Parathyroid adenoma (tissue), 2 donors: Measurements from ENCODE around the gene POU6F2.

ENCODE experiments used
- H2AFZ ChIP-seq: fragments of 300-600 bp; sonication (generic); one replicate; pipeline ENCODE4 v1.7.0; 2017; ENCODE audit warnings: antibody characterized with exemption, mild to moderate bottlenecking
- H3K27ac ChIP-seq: fragments of 300-600 bp; sonication (generic); one replicate; pipeline ENCODE4 v1.7.0; 2017
- H3K27me3 ChIP-seq: fragments of 300-600 bp; sonication (generic); one replicate; pipeline ENCODE4 v1.7.0; 2017; ENCODE audit warnings: low read length; ENCODE audit not compliant: control insufficient read depth, insufficient read depth
- H3K36me3 ChIP-seq: fragments of 300-600 bp; sonication (generic); one replicate; pipeline ENCODE4 v1.7.0; 2017; ENCODE audit warnings: low read length; ENCODE audit not compliant: control insufficient read depth, insufficient read depth
- H3K4me1 ChIP-seq: fragments of 300-600 bp; sonication (generic); one replicate; pipeline ENCODE4 v1.7.0; 2017; ENCODE audit warnings: control low read depth
- H3K4me2 ChIP-seq: fragments of 300-600 bp; sonication (generic); one replicate; pipeline ENCODE4 v1.7.0; 2017; ENCODE audit warnings: low read length
- H3K4me3 ChIP-seq: fragments of 300-600 bp; sonication (generic); one replicate; pipeline ENCODE4 v1.7.0; 2017; ENCODE audit warnings: low read depth, low read length
- H3K79me2 ChIP-seq: fragments of 300-600 bp; sonication (generic); one replicate; pipeline ENCODE4 v1.7.0; 2017; ENCODE audit warnings: control low read depth
- H3K9ac ChIP-seq: fragments of 300-600 bp; sonication (generic); one replicate; pipeline ENCODE4 v1.7.0; 2017; ENCODE audit warnings: mild to moderate bottlenecking
- H3K9me3 ChIP-seq: fragments of 300-600 bp; sonication (generic); one replicate; pipeline ENCODE4 v1.7.0; 2017; ENCODE audit warnings: low read length; ENCODE audit not compliant: control insufficient read depth
- TF ChIP-seq, protein P1 (sequence below): fragments of 300-600 bp; sonication (generic); IDR thresholded peaks from one replicate; pipeline ENCODE4 v1.7.0; 2017; ENCODE audit warnings: antibody characterized with exemption, mild to moderate bottlenecking
- donor health status: primary hyperparathyroidism.

Gene POU6F2

DNA sequence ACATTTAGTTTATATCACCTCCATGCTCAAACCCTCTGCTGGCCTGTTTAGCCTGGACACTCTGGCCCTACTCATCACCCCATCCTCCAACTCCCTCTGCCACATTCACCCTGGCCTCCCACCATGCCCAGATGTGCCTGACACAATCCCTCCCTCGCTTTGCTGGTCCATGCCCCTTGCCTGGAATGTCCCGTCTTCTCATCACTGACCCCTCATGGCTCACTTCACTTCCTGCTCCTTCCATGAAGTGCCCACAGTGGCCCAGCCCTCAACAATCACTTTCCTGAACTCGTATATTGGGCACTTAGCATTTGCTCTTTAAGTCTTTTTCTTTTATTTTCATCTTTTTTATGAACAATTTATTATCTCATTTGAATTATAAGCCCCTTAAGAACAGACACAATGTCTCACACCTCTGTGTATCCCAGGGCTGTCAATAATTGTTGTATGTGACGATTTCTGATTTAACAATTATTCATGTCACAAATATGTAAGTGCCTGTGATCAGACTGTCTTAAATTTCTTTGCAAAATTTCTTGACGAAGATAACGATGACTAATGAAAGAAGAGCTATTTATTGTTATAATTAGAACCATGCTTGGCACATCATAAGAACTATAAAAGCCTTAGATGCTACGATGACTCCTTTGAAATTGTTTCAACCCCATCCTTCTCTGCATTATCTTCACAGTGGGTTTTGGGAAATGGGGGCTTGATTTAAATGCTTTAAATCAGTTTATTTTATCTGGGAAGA lies 378.6 kb downstream of the POU6F2 start:
- H2AFZ ChIP-seq, result no peak overlapping the region

DNA sequence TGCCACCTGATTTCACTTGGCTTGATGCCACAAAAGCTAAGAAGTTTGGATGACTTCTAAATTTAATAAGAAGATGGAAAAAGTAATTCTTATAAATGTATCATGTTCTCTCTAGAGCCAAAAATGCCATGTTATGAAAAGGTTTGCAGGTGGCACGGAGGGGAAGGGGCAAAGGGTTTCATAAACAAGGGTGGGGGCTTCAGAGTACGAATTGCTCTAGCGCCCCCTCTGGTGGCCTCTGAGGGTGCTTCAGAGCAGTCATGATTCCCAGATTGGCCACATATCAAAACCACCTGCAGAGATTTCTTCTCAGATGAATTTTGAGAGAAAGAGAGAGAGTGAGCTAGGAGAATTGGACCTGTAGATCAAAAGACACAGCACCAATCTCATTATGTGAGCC lies 379.9 kb downstream of the POU6F2 start:
- Histone ChIP-seq H3K9me3 (no peaks in the 10 kb centered on the region), H3K79me2 (no peaks in the 10 kb centered on the region), H3K36me3 (no peaks in the 10 kb centered on the region), H3K4me3 (no peak overlapping the region), H3K4me1 (no peaks in the 10 kb centered on the region), H3K4me2 (no peak overlapping the region), H3K27me3 (no peaks in the 10 kb centered on the region), H3K27ac (no peak overlapping the region), H2AFZ (no peak overlapping the region), H3K9ac (no peak overlapping the region)
- TF ChIP-seq, protein P1, sequence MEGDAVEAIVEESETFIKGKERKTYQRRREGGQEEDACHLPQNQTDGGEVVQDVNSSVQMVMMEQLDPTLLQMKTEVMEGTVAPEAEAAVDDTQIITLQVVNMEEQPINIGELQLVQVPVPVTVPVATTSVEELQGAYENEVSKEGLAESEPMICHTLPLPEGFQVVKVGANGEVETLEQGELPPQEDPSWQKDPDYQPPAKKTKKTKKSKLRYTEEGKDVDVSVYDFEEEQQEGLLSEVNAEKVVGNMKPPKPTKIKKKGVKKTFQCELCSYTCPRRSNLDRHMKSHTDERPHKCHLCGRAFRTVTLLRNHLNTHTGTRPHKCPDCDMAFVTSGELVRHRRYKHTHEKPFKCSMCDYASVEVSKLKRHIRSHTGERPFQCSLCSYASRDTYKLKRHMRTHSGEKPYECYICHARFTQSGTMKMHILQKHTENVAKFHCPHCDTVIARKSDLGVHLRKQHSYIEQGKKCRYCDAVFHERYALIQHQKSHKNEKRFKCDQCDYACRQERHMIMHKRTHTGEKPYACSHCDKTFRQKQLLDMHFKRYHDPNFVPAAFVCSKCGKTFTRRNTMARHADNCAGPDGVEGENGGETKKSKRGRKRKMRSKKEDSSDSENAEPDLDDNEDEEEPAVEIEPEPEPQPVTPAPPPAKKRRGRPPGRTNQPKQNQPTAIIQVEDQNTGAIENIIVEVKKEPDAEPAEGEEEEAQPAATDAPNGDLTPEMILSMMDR, result no peak

More for the DNA sequence above, 378.6 kb downstream of the POU6F2 start:
- Histone ChIP-seq H3K9ac (no peak overlapping the region), H3K36me3 (no peaks in the 10 kb centered on the region), H3K4me1 (no peaks in the 10 kb centered on the region), H3K9me3 (no peaks in the 10 kb centered on the region), H3K27ac (no peak overlapping the region), H3K4me2 (no peak overlapping the region), H3K79me2 (no peaks in the 10 kb centered on the region), H3K27me3 (no peaks in the 10 kb centered on the region), H3K4me3 (no peak overlapping the region)
- TF ChIP-seq, protein P1, result no peak

DNA sequence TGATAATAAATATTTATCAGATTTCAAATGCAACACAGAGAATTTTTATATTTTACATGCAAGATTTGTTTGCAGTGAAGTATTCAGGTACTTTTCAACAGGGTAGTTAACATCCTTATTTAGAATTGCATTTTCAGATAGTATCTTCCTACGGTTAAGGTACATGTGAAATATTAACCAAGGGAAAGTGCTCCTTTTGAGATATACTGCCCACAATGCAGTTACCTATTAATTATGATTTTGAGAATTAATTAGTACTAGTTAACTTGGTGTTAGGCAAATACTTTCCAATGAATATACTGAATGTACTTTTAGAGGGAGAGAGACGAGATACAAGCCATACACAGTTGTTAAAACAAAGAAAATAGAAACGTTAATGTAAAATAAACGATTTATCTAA lies 382.3 kb downstream of the POU6F2 start:
- Histone ChIP-seq H3K4me3 (no peak overlapping the region), H3K27me3 (no peaks in the 10 kb centered on the region), H3K27ac (no peak overlapping the region), H3K9me3 (no peaks in the 10 kb centered on the region), H3K4me2 (no peak overlapping the region), H2AFZ (no peak overlapping the region), H3K79me2 (no peaks in the 10 kb centered on the region), H3K4me1 (no peaks in the 10 kb centered on the region), H3K36me3 (no peaks in the 10 kb centered on the region), H3K9ac (no peak overlapping the region)
- TF ChIP-seq, protein P1, result no peak

DNA sequence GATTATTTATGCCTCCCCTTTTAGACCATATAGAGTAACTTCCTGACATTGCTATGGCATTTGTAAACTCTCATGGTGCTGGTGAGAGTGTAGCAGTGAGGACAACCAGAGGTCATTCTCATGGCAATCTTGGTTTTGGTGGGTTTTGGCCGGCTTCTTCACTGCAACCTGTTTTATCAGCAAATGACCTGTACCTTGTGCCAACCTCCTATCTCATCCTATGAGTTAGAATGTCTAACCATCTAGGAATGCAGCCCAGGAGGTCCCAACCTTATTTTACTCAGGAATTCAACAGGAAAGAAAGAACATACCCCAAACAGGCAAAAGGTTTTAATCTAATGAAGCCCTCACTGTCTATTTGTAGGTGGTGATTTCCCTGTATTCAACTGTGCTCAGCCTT lies 383.1 kb downstream of the POU6F2 start:
- no peak overlapping the region for H3K4me3 ChIP-seq
- TF ChIP-seq, protein P1, result no peak
- H2AFZ ChIP-seq, result no peak overlapping the region
- H3K9me3 ChIP-seq, result no peaks in the 10 kb centered on the region
- H3K4me2 ChIP-seq, result no peak overlapping the region
- H3K9ac ChIP-seq, result no peak overlapping the region
- H3K79me2 ChIP-seq, result no peaks in the 10 kb centered on the region
- H3K4me1 ChIP-seq, result no peaks in the 10 kb centered on the region
- no peaks in the 10 kb centered on the region for H3K36me3 ChIP-seq
- H3K27ac ChIP-seq, result no peak overlapping the region
- no peaks in the 10 kb centered on the region for H3K27me3 ChIP-seq

DNA sequence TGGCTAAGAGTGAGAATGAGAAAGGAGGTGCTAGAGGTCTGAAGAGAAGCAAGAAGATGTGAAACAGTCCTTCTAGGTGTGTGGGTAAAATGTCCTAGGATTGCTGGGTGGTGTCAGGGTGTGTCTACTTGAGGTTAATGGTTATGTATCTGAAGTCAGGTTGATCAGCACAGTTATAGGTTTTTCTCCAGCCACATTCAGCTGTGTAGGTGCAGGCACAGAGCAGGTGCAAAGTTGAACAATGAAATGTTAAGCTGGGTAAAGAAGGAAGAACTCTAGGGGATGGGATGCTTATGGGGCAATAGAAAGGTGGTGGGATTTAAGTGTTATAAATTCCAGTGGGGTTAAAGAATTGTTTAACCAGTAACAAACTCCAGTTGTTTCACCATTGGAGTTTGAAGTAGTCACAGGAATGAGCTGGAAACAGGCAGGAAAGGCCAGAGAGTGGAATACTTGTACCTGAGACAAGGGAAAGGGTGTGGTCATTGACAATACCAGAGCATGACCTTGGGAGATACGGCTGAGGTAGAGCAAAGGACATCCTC lies 388.1 kb downstream of the POU6F2 start:
- H3K4me2 ChIP-seq, result no peak overlapping the region
- no peak overlapping the region for H2AFZ ChIP-seq
- no peak overlapping the region for H3K27ac ChIP-seq
- H3K4me1 ChIP-seq, result no peaks in the 10 kb centered on the region
- no peaks in the 10 kb centered on the region for H3K9me3 ChIP-seq
- H3K79me2 ChIP-seq, result no peaks in the 10 kb centered on the region
- H3K9ac ChIP-seq, result no peak overlapping the region
- no peaks in the 10 kb centered on the region for H3K36me3 ChIP-seq
- TF ChIP-seq, protein P1, result no peak
- H3K4me3 ChIP-seq, result no peak overlapping the region
- H3K27me3 ChIP-seq, result no peaks in the 10 kb centered on the region
